ENCODE data around the gene PACS2. TPM values are rescaled to one million over a fixed set of nuclear protein-coding genes. Genes with fewer than 3 reads are reported as not detected.

PACS2 gene
- total and polyA plus RNA-seq, 4 donors = 37.9 to 87.2 (median 71.0) TPM

DNA sequence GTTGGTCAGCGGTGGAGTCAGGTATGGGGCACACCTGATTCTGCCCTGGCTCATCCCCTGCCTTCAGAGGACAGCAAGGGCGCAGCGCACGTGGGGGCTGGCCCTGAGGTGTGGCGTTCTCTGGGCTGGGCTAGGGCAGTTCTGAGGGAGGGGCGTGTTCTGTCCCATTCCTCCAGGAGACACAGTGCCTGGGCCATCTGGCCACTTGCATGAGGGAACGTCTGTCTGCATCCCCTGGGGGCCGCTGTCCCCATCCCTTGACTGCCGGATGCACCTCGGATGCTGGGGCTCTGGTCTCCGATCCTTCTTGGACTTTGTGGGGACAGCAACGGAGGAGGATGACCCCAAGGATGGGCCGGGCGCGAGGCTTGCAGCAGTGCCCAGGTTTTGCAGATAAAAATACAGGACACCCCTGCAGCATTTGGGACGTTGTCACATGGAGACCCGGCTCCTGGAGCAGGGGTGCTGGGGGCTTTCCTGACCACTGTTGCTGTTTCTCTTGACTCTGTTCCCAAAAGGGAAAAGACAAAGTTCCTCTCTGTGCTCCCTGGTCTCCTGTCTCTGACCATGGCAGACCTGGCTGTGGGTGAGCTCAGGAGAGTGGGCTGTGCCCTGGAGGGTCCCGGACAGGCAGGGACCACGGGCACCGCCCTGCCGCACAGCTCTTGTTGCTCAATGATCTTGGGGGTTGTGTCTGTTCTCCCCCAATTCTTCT lies 112.0 kb downstream of the PACS2 start:
- no peak overlapping the region for H3K27ac ChIP-seq (ENCODE audit: low read depth in 1 of 2, low read length in 1 of 2)
- peaks cover 0 to 19% (median 6%) of the 10 kb centered on the region in 4 donors for H3K36me3 ChIP-seq (ENCODE audit: control insufficient read depth in 4 of 4, insufficient read depth in 4 of 4, low read length in 4 of 4)
- no peaks in the 10 kb centered on the region for H3K27me3 ChIP-seq (ENCODE audit: control insufficient read depth in 3 of 3, insufficient read depth in 3 of 3, low read length in 2 of 3)
- ATAC-seq (ENCODE audit: insufficient read depth, low FRiP score) = no peak
- H3K9me3 ChIP-seq (ENCODE audit: control insufficient read depth in 4 of 4, insufficient read depth in 3 of 4, low read length in 3 of 4) = peaks cover 0 to 3% (median 0%) of the 10 kb centered on the region in 4 donors
- no peak overlapping the region for H3K9ac ChIP-seq (ENCODE audit: insufficient read depth in 1 of 2, low read length in 2 of 2)
- no peak overlapping the region for H3K4me3 ChIP-seq
- TF ChIP-seq, protein P1, sequence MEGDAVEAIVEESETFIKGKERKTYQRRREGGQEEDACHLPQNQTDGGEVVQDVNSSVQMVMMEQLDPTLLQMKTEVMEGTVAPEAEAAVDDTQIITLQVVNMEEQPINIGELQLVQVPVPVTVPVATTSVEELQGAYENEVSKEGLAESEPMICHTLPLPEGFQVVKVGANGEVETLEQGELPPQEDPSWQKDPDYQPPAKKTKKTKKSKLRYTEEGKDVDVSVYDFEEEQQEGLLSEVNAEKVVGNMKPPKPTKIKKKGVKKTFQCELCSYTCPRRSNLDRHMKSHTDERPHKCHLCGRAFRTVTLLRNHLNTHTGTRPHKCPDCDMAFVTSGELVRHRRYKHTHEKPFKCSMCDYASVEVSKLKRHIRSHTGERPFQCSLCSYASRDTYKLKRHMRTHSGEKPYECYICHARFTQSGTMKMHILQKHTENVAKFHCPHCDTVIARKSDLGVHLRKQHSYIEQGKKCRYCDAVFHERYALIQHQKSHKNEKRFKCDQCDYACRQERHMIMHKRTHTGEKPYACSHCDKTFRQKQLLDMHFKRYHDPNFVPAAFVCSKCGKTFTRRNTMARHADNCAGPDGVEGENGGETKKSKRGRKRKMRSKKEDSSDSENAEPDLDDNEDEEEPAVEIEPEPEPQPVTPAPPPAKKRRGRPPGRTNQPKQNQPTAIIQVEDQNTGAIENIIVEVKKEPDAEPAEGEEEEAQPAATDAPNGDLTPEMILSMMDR (IDR thresholded peaks at IDR 0.05; ENCODE audit: control extremely low read depth, extremely low read depth) = no peak
- peak in 1 of 3 donors; percentile 11 for DNase-seq
- peaks cover 0 to 10% (median 0%) of the 10 kb centered on the region in 5 donors for H3K4me1 ChIP-seq (ENCODE audit: control insufficient read depth in 5 of 5, insufficient read depth in 5 of 5, low read length in 5 of 5)
- 97% methylated on average over 21 of the region's 21 CpGs for WGBS, 2 donors

DNA sequence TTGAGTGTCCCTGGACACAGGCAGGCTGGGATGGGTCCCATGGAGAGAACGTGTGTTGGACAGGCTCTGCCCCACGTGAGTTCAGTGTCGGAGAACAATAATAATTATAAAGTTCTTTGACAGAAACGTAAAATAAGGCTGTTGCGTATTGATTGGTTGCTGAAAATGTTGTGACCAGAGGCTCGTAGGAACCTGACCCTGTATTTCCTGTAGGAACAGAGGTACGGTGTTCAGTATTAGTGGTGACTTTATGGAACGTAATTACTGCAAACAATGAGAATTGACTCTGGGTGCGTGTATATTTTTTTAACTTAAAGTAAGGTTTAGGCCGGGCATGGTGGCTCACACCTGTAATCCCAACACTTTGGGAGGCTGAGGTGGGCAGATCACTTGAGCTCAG lies 112.9 kb downstream of the PACS2 start:
- Histone ChIP-seq H3K4me1 (ENCODE audit: control insufficient read depth in 5 of 5, insufficient read depth in 5 of 5, low read length in 5 of 5) (peaks cover 0 to 5% (median 0%) of the 10 kb centered on the region in 5 donors), H3K4me3 (no peak overlapping the region), H3K9ac (ENCODE audit: insufficient read depth in 1 of 2, low read length in 2 of 2) (no peak overlapping the region), H3K27ac (ENCODE audit: low read depth in 1 of 2, low read length in 1 of 2) (no peak overlapping the region), H3K9me3 (ENCODE audit: control insufficient read depth in 4 of 4, insufficient read depth in 3 of 4, low read length in 3 of 4) (peaks cover 0 to 3% (median 0%) of the 10 kb centered on the region in 4 donors), H3K27me3 (ENCODE audit: control insufficient read depth in 3 of 3, insufficient read depth in 3 of 3, low read length in 2 of 3) (no peaks in the 10 kb centered on the region), H3K36me3 (ENCODE audit: control insufficient read depth in 4 of 4, insufficient read depth in 4 of 4, low read length in 4 of 4) (peaks cover 0 to 19% (median 6%) of the 10 kb centered on the region in 4 donors)
- 96 to 97% methylated on average over 10 of the region's 10 CpGs for WGBS, 2 donors
- no peak for ATAC-seq (ENCODE audit: insufficient read depth, low FRiP score)
- no peak for DNase-seq
- TF ChIP-seq, protein P1 (IDR thresholded peaks at IDR 0.05; ENCODE audit: control extremely low read depth, extremely low read depth) = no peak

DNA sequence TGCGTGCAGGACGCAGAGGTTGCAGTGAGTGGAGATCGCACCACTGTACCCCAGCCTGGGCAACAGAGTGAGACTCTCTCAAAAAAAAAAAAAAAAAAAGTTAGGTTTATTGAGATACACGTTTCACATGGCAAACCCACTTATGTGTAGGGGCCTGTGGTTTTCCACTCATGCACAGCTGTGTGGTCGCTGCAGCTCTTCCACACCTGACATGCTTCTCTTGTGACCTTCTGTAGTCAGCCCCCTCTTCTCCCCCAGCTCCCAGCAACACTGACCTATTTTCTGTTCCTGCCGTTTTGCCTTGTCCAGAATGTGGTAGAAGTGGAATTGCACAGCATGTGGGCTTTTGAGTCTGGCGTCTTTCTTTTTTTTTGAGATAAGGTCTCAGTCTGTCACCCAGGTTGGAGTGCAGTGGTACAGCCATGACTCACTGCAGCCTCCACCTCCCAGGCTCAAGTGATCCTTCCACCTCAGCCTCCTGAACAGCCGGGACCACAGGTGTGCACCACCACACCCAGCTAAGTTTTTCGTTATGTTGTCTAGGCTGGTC lies 113.5 kb downstream of the PACS2 start:
- H3K4me1 ChIP-seq (ENCODE audit: control insufficient read depth in 5 of 5, insufficient read depth in 5 of 5, low read length in 5 of 5) = peaks cover 0 to 4% (median 0%) of the 10 kb centered on the region in 5 donors
- H3K27me3 ChIP-seq (ENCODE audit: control insufficient read depth in 3 of 3, insufficient read depth in 3 of 3, low read length in 2 of 3) = no peaks in the 10 kb centered on the region
- 92 to 96% methylated on average over 9 of the region's 9 CpGs for WGBS, 2 donors
- DNase-seq (no peak), ATAC-seq (ENCODE audit: insufficient read depth, low FRiP score) (no peak)
- H3K4me3 ChIP-seq = no peak overlapping the region
- no peak overlapping the region for H3K27ac ChIP-seq (ENCODE audit: low read depth in 1 of 2, low read length in 1 of 2)
- H3K9me3 ChIP-seq (ENCODE audit: control insufficient read depth in 4 of 4, insufficient read depth in 3 of 4, low read length in 3 of 4) = peaks cover 0 to 3% (median 0%) of the 10 kb centered on the region in 4 donors
- TF ChIP-seq, protein P1 (IDR thresholded peaks at IDR 0.05; ENCODE audit: control extremely low read depth, extremely low read depth) = no peak
- no peak overlapping the region for H3K9ac ChIP-seq (ENCODE audit: insufficient read depth in 1 of 2, low read length in 2 of 2)
- H3K36me3 ChIP-seq (ENCODE audit: control insufficient read depth in 4 of 4, insufficient read depth in 4 of 4, low read length in 4 of 4) = peaks cover 0 to 19% (median 6%) of the 10 kb centered on the region in 4 donors
